Activated CD4-positive, alpha-beta T cell treated with anti-CD3 and anti-CD28 coated beads for 36 hours (primary cell): Measurements from ENCODE around the gene CES3. TPM values are rescaled to one million over a fixed set of nuclear protein-coding genes. Genes with fewer than 3 reads are reported as not detected.
"Not testable (repeated sequence)": the region's sequence is repeated elsewhere in the genome, so short reads cannot be mapped to it uniquely, and the experiment has no call there.

Experiments
- ATAC-seq: fragments of 200-7000 bp; cut with Tn5 transposase; one replicate; pipeline ENCODE4 v1.10.0; 2021; ENCODE audit warnings: mild to moderate bottlenecking, moderate library complexity
- CTCF ChIA-PET: fragments of 350-600 bp; sonication (Branson Sonifier 250); formaldehyde crosslinking; loops from one replicate; lab custom pipeline; 2021; ENCODE audit warnings: antibody characterized with exemption; lab: Charles Lee
- POLR2A ChIA-PET: fragments of 350-600 bp; sonication (Branson Sonifier 250); formaldehyde crosslinking; loops from one replicate; lab custom pipeline; 2021; ENCODE audit warnings: antibody characterized with exemption, inconsistent platforms; lab: Charles Lee
- DNase-seq: peaks from one replicate; pipeline ENCODE4 v3.0.0-alpha.2; 2020
- H3K27ac Mint-ChIP-seq: one replicate; pipeline ENCODE4 v1.8.0; 2021; ENCODE audit warnings: mixed read lengths
- H3K27me3 Mint-ChIP-seq: one replicate; pipeline ENCODE4 v1.8.0; 2021; ENCODE audit warnings: mixed read lengths
- H3K36me3 Mint-ChIP-seq: one replicate; pipeline ENCODE4 v1.8.0; 2021; ENCODE audit warnings: low read depth, mixed read lengths
- H3K4me1 Mint-ChIP-seq: one replicate; pipeline ENCODE4 v1.8.0; 2021; ENCODE audit warnings: mixed read lengths
- H3K4me3 Mint-ChIP-seq: one replicate; pipeline ENCODE4 v1.8.0; 2021; ENCODE audit warnings: mild to moderate bottlenecking, moderate library complexity, mixed read lengths
- H3K9me3 Mint-ChIP-seq: one replicate; pipeline ENCODE4 v1.8.0; 2021; ENCODE audit warnings: low read depth, mixed read lengths
- intact Hi-C, 2 experiments: fragments of 100-400 bp; cut with DNase I in 1 of 2; cut with micrococcal nuclease in 1 of 2; formaldehyde crosslinking; loops; one replicate each; pipeline versions ENCODE4 v1.14.2 to v1.15.1; 2022 to 2024; cut with DNase I, micrococcal nuclease
- total RNA-seq, 2 experiments: library from RNA; stranded (reverse); gene quantifications; one replicate each; pipeline ENCODE4 v1.2.3, GENCODE V29; 2021

Gene CES3
- total RNA-seq, 2 experiments from 2014 or later: 1.6 to 1.9 TPM

DNA sequence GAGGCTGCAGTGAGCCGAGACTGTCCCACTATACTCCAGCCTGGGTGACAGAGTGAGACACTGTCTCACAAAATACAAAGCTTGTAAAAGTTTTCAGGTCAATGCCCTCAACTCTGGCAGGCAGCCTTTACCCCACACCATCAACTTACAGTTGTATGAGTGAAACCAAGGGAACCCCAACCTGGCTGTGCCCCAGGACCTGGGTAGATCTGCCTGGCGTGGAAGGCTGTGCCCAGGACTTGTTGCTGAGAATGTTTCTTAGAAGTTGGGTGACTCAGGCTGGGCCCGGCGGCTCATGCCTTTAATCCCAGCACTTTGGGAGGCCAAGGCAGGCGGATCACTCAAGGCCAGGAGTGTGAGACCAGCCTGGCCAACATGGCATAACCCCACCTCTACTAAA lies 7.8 kb downstream of the CES3 start:
- no peaks in the 10 kb centered on the region for H3K27me3 Mint-ChIP-seq
- DNase-seq (no peak), ATAC-seq (no peak)
- H3K4me1 Mint-ChIP-seq: no peaks in the 10 kb centered on the region
- ChIA-PET CTCF (interaction anchor here (0.6 to 1.1 kb wide), 3 partner anchors 15 to 249 kb away, joined by 3 to 4 read pairs (median 3); no protein-coding TSS in a partner anchor), POLR2A (no interaction called here)
- H3K4me3 Mint-ChIP-seq: no peak overlapping the region
- no peaks in the 10 kb centered on the region for H3K36me3 Mint-ChIP-seq
- intact Hi-C loops: no loop called here
- H3K27ac Mint-ChIP-seq: no peak overlapping the region
- H3K9me3 Mint-ChIP-seq: no peaks in the 10 kb centered on the region

GRCh38 chr16:66970775-66971720 lies 10.0 kb downstream of the CES3 start:
- Mint-ChIP-seq H3K4me1 (peaks cover 13% of the 10 kb centered on the region), H3K27ac (no peak overlapping the region), H3K27me3 (no peaks in the 10 kb centered on the region), H3K36me3 (no peaks in the 10 kb centered on the region), H3K4me3 (no peak overlapping the region), H3K9me3 (no peaks in the 10 kb centered on the region)
- POLR2A ChIA-PET: no interaction called here
- CTCF ChIA-PET: interaction anchor here (0.8 to 1.6 kb wide), 4 partner anchors 9 to 169 kb away, joined by 3 to 7 read pairs (median 4); no protein-coding TSS in a partner anchor
- intact Hi-C loops: loop anchor here in 1 of 2 experiments (10.0 kb wide), 1 partner anchor 444 kb away; the partner anchor contains the start of gene ZDHHC1
- DNase-seq (no peak), ATAC-seq (peak; percentile 73)

GRCh38 chr16:66972983-66973382 lies 11.9 kb downstream of the CES3 start:
- Mint-ChIP-seq H3K27ac (no peak overlapping the region), H3K4me3 (no peak overlapping the region), H3K4me1 (peaks cover 14% of the 10 kb centered on the region), H3K9me3 (no peaks in the 10 kb centered on the region), H3K36me3 (no peaks in the 10 kb centered on the region), H3K27me3 (peaks cover 3% of the 10 kb centered on the region)
- ChIA-PET CTCF (no interaction called here), POLR2A (no interaction called here)
- ATAC-seq (no peak), DNase-seq (no peak)
- intact Hi-C loops: loop anchor here in 1 of 2 experiments (10.0 kb wide), 1 partner anchor 442 kb away; the partner anchor contains the start of gene ZDHHC1

DNA sequence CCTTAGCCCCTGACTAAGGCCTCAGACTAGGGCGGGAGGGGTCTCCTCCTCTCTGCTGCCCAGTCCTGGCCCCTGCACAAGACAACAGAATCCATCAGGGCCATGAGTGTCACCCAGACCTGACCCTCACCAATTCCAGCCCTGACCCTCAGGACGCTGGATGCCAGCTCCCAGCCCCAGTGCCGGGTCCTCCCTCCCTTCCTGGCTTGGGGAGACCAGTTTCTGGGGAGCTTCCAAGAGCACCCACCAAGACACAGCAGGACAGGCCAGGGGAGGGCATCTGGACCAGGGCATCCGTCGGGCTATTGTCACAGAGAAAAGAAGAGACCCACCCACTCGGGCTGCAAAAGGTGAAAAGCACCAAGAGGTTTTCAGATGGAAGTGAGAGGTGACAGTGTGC lies 12.7 kb downstream of the CES3 start:
- Mint-ChIP-seq H3K4me3 (no peak overlapping the region), H3K9me3 (no peaks in the 10 kb centered on the region), H3K27me3 (peaks cover 3% of the 10 kb centered on the region), H3K36me3 (no peaks in the 10 kb centered on the region), H3K27ac (no peak overlapping the region), H3K4me1 (peaks cover 21% of the 10 kb centered on the region)
- intact Hi-C loops: loop anchor here in 1 of 2 experiments (10.0 kb wide), 1 partner anchor 441 kb away; the partner anchor contains the start of gene ZDHHC1
- DNase-seq (no peak), ATAC-seq (no peak)
- ChIA-PET CTCF (interaction anchor here (1.3 to 1.5 kb wide), 3 partner anchors 18 to 182 kb away, joined by 3 to 5 read pairs (median 4); no protein-coding TSS in a partner anchor), POLR2A (no interaction called here)

DNA sequence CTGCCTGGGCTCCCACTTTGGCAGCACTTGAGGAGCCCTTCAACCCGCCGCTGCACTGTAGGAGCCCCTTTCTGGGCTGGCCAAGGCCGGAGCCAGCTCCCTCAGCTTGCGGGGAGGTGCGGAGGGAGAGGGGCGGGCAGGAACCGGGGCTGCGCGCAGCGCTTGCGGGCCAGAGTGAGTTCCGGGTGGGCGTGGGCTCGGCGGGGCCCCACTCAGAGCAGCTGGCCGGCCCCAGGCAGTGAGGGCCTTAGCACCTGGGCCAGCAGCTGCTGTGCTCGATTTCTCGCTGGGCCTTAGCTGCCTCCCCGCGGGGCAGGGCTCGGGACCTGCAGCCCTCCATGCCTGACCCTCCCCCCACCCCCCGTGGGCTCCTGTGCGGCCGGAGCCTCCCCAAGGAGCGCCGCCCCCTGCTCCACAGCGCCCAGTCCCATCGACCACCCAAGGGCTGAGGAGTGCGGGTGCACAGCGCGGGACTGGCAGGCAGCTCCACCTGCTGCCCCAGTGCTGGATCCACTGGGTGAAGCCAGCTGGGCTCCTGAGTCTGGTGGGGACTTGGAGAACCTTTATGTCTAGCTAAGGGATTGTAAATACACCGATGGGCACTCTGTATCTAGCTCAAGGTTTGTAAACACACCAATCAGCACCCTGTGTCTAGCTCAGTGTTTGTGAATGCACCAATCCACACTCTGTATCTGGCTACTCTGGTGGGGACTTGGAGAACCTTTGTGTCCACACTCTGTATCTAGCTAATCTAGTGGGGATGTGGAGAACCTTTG lies 13.3 kb downstream of the CES3 start:
- ATAC-seq, POLR2A ChIA-PET, DNase-seq, H3K27me3 Mint-ChIP-seq, H3K9me3 Mint-ChIP-seq, H3K36me3 Mint-ChIP-seq: not testable (repeated sequence)
- H3K27ac Mint-ChIP-seq: peak overlapping the region; percentile 61
- peaks cover 23% of the 10 kb centered on the region for H3K4me1 Mint-ChIP-seq
- H3K4me3 Mint-ChIP-seq: peak overlapping the region; percentile 62
- intact Hi-C loops: loop anchor here in 1 of 2 experiments (10.0 kb wide), 1 partner anchor 440 kb away; the partner anchor contains the start of gene ZDHHC1
- CTCF ChIA-PET: interaction anchor here (0.6 to 2.1 kb wide), 11 partner anchors 16 to 211 kb away, joined by 3 to 7 read pairs (median 3); no protein-coding TSS in a partner anchor

- DNase-seq: peak; percentile 77
- intact Hi-C loops: loop anchor here in 1 of 2 experiments (10.0 kb wide), 1 partner anchor 440 kb away; the partner anchor contains the start of gene ZDHHC1
- Mint-ChIP-seq H3K27ac (peak overlapping the region; percentile 61), H3K4me1 (peaks cover 24% of the 10 kb centered on the region), H3K4me3 (peak overlapping the region; percentile 62)
- CTCF ChIA-PET: interaction anchor here (0.7 to 2.1 kb wide), 10 partner anchors 14 to 210 kb away, joined by 3 to 7 read pairs (median 4); partner anchors contain the start of gene CES3
- H3K27me3 Mint-ChIP-seq, POLR2A ChIA-PET, ATAC-seq, H3K9me3 Mint-ChIP-seq, H3K36me3 Mint-ChIP-seq: not testable (repeated sequence)
Measured at GRCh38 chr16:66974932-66975246, 13.8 kb downstream of the CES3 start.

DNA sequence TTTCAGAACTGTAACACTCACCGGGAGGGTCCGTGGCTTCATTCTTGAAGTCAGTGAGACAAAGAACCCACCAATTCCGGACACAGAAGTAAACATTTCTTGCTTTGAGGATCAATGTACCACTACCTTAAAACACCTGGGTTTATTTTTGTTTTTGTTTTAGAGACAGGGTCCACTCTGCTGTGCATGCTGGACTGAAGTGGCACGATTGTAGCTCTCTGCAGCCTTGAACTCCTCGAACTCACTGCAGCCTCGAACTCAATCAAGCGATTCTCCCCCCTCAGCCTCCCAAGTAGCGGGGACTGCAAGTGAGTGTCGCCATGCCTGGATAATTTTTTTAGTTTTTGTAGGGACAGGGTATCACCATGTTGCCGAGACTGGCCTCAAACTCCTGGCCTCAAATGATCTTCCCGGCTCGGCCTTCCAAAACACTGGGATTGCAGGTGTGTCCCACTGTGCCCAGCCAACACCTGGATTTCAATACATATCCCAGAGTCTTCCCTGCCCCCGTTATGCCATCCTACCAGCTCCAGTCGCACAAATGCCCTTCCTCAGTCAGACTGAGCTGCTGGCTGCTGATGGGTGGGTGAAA lies 14.3 kb downstream of the CES3 start:
- peaks cover 3% of the 10 kb centered on the region for H3K27me3 Mint-ChIP-seq
- no peak overlapping the region for H3K27ac Mint-ChIP-seq
- POLR2A ChIA-PET: no interaction called here
- DNase-seq (no peak), ATAC-seq (no peak)
- no peaks in the 10 kb centered on the region for H3K9me3 Mint-ChIP-seq
- CTCF ChIA-PET: interaction anchor here (0.9 to 2.1 kb wide), 24 partner anchors 10 to 210 kb away, joined by 3 to 9 read pairs (median 4); partner anchors contain the start of genes B3GNT9 and CES3
- peak overlapping the region; percentile 62 for H3K4me3 Mint-ChIP-seq
- H3K4me1 Mint-ChIP-seq: peaks cover 24% of the 10 kb centered on the region
- no peaks in the 10 kb centered on the region for H3K36me3 Mint-ChIP-seq
- intact Hi-C loops: loop anchor here in 1 of 2 experiments (10.0 kb wide), 1 partner anchor 439 kb away; the partner anchor contains the start of gene ZDHHC1

DNA sequence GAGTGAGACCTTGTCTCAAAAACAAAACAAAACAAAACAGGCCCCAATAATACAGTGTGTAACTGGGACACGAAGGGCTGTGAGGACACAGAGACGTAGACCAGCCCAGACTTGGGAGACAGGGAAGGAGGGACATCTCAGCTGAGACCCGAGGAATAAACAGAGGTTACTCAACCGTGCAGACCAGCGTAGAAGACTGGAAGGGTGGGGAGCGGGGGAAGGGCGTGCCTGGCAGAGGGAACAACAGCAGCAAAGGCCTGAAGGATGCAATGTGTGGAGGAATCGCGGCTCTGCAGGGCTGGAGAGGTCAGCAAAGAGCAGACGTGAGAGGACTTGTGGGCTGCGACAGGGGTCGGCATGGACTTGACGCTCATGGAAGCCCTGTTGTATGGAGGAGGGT lies 15.7 kb downstream of the CES3 start:
- DNase-seq: no peak
- ATAC-seq: no peak
- Mint-ChIP-seq H3K4me3 (no peak overlapping the region), H3K9me3 (no peaks in the 10 kb centered on the region), H3K27ac (no peak overlapping the region), H3K27me3 (peaks cover 3% of the 10 kb centered on the region), H3K36me3 (no peaks in the 10 kb centered on the region), H3K4me1 (peaks cover 31% of the 10 kb centered on the region)
- intact Hi-C loops: loop anchor here (1.0 to 10.0 kb wide), 6 partner anchors 22 to 438 kb away; partner anchors contain the start of gene ZDHHC1 (in 1 of the 2)
- ChIA-PET POLR2A (interaction anchor here (0.9 kb wide), 1 partner anchor 105 kb away, joined by 4 read pairs; no protein-coding TSS in a partner anchor), CTCF (interaction anchor here (0.6 to 2.0 kb wide), 20 partner anchors 9 to 186 kb away, joined by 3 to 9 read pairs (median 4); partner anchors contain the start of genes B3GNT9 and CES3)

- Mint-ChIP-seq H3K4me1 (peaks cover 31% of the 10 kb centered on the region), H3K27ac (peak overlapping the region; percentile 31), H3K4me3 (no peak overlapping the region), H3K9me3 (no peaks in the 10 kb centered on the region), H3K36me3 (no peaks in the 10 kb centered on the region), H3K27me3 (peaks cover 3% of the 10 kb centered on the region)
- CTCF ChIA-PET: interaction anchor here (0.6 to 2.9 kb wide), 17 partner anchors 12 to 178 kb away, joined by 3 to 14 read pairs (median 3); no protein-coding TSS in a partner anchor
- ATAC-seq: peak; percentile 97
- POLR2A ChIA-PET: no interaction called here
- intact Hi-C loops: loop anchor here (1.0 to 10.0 kb wide), 6 partner anchors 23 to 437 kb away; partner anchors contain the start of gene ZDHHC1 (in 1 of the 2)
- DNase-seq: peak; percentile 96
Measured at GRCh38 chr16:66977341-66978113, 16.5 kb downstream of the CES3 start.
